Activated naive CD4-positive, alpha-beta T cell treated with anti-CD3 and anti-CD28 coated beads for 36 hours (primary cell): ENCODE data around the gene IQCF6. TPM values are rescaled to one million over a fixed set of nuclear protein-coding genes. Genes with fewer than 3 reads are reported as not detected.
"Not testable (repeated sequence)": the region's sequence is repeated elsewhere in the genome, so short reads cannot be mapped to it uniquely, and the experiment has no call there.

Experiments
- CTCF ChIA-PET: fragments of 350-600 bp; sonication (Branson Sonifier 250); formaldehyde crosslinking; loops from one replicate; lab custom pipeline; 2021; ENCODE audit warnings: antibody characterized with exemption; lab: Charles Lee
- DNase-seq: peaks from one replicate; pipeline ENCODE4 v3.0.0-alpha.2; 2020
- H3K27ac Mint-ChIP-seq: one replicate; pipeline ENCODE4 v1.8.0; 2021; ENCODE audit warnings: mild to moderate bottlenecking, mixed read lengths
- H3K27me3 Mint-ChIP-seq: one replicate; pipeline ENCODE4 v1.8.0; 2021; ENCODE audit warnings: low read depth, mixed read lengths
- H3K36me3 Mint-ChIP-seq: one replicate; pipeline ENCODE4 v1.8.0; 2021; ENCODE audit warnings: low read depth, mixed read lengths
- H3K4me1 Mint-ChIP-seq: one replicate; pipeline ENCODE4 v1.8.0; 2021; ENCODE audit warnings: low read depth, mixed read lengths
- H3K4me3 Mint-ChIP-seq: one replicate; pipeline ENCODE4 v1.8.0; 2021; ENCODE audit warnings: mild to moderate bottlenecking, moderate library complexity, mixed read lengths
- H3K9me3 Mint-ChIP-seq: one replicate; pipeline ENCODE4 v1.8.0; 2021; ENCODE audit warnings: mixed read lengths
- intact Hi-C: fragments of 100-400 bp; cut with micrococcal nuclease; formaldehyde crosslinking; loops from one replicate; pipeline ENCODE4 v1.15.1; 2023
- total RNA-seq, 2 experiments: library from RNA; stranded (reverse); gene quantifications; one replicate each; pipeline ENCODE4 v1.2.3, GENCODE V29; 2021

IQCF6 gene
- total RNA-seq, 2 experiments from 2014 or later, result not detected

- DNase-seq, H3K27ac Mint-ChIP-seq, intact Hi-C loops, H3K4me3 Mint-ChIP-seq, H3K9me3 Mint-ChIP-seq, H3K27me3 Mint-ChIP-seq, H3K36me3 Mint-ChIP-seq, H3K4me1 Mint-ChIP-seq: not testable (repeated sequence)
- CTCF ChIA-PET, result interaction anchor here (0.8 kb wide), 1 partner anchor 72 kb away, joined by 4 read pairs; no protein-coding TSS in a partner anchor
Measured at GRCh38 chr3:51753763-51754750, 25.0 kb downstream of the IQCF6 start.

DNA sequence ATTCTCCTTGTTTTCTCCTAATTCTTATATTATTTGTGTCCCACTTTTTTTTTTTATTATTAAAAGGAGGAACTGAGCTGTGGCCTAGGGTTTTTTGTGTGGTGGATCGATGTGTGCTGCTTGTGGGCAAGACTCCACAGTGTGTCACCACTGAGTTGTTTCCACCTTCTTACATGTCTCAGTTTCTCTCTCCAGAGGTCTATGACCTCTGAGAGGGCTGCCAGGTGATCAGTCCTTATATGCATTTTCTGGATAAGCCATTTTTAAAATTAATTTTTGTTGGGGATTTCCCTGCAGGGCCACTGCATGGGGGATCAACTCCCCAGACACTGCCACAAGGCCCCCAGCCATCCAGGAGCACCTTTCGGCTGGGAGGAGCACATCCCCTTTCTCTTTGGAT is 27.8 kb downstream of the IQCF6 start:
- DNase-seq, result no peak
- Mint-ChIP-seq H3K27me3 (no peaks in the 10 kb centered on the region), H3K4me3 (no peak overlapping the region), H3K4me1 (peaks cover 17% of the 10 kb centered on the region), H3K36me3 (no peaks in the 10 kb centered on the region), H3K27ac (no peak overlapping the region), H3K9me3 (peaks cover 3% of the 10 kb centered on the region)
- intact Hi-C loops, result no loop called here
- CTCF ChIA-PET, result no interaction called here

GRCh38 chr3:51750878-51751277 is 28.2 kb downstream of the IQCF6 start:
- Mint-ChIP-seq H3K4me3 (no peak overlapping the region), H3K36me3 (no peaks in the 10 kb centered on the region), H3K9me3 (peaks cover 3% of the 10 kb centered on the region), H3K4me1 (peaks cover 17% of the 10 kb centered on the region), H3K27me3 (no peaks in the 10 kb centered on the region), H3K27ac (no peak overlapping the region)
- intact Hi-C loops, result no loop called here
- CTCF ChIA-PET, result interaction anchor here (1.0 to 1.8 kb wide), 2 partner anchors 16 to 192 kb away, joined by 3 to 6 read pairs; no protein-coding TSS in a partner anchor
- DNase-seq, result no peak

GRCh38 chr3:51748327-51748726 is 30.7 kb downstream of the IQCF6 start:
- DNase-seq, result no peak
- H3K27ac Mint-ChIP-seq, result no peak overlapping the region
- H3K4me1 Mint-ChIP-seq, result peaks cover 17% of the 10 kb centered on the region
- CTCF ChIA-PET, result interaction anchor here (0.6 to 1.0 kb wide), 4 partner anchors 29 to 84 kb away, joined by 3 to 4 read pairs (median 3); no protein-coding TSS in a partner anchor
- intact Hi-C loops, result no loop called here
- H3K4me3 Mint-ChIP-seq, result no peak overlapping the region
- H3K36me3 Mint-ChIP-seq, result no peaks in the 10 kb centered on the region
- peaks cover 3% of the 10 kb centered on the region for H3K9me3 Mint-ChIP-seq
- no peaks in the 10 kb centered on the region for H3K27me3 Mint-ChIP-seq

DNA sequence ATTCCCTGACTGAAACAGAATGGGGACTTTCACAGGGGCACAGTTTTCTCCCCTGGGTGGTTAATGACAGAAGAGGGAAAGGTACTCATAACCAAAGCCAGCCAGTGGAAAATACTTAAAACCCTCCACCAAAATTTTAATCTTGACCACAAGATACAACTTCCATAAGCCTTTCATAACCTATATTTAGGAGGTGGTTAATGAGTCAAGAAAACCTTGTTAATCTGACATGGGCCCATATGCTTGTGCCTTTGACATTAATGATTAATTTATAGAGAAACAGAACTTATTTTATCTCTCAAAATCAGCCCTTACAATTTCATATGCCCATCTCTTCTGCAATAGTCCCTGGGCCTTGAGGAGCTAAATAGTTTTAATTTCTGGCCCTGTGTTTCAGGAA is 31.2 kb downstream of the IQCF6 start:
- CTCF ChIA-PET, result interaction anchor here (1.0 kb wide), 1 partner anchor 66 kb away, joined by 4 read pairs; no protein-coding TSS in a partner anchor
- intact Hi-C loops, result no loop called here

GRCh38 chr3:51742978-51743377 is 36.1 kb downstream of the IQCF6 start:
- H3K27me3 Mint-ChIP-seq, H3K9me3 Mint-ChIP-seq, DNase-seq, H3K36me3 Mint-ChIP-seq, H3K4me3 Mint-ChIP-seq, H3K4me1 Mint-ChIP-seq, H3K27ac Mint-ChIP-seq, intact Hi-C loops, CTCF ChIA-PET: not testable (repeated sequence)

More for the DNA sequence above, 31.2 kb downstream of the IQCF6 start:
- H3K9me3 Mint-ChIP-seq, result peaks cover 3% of the 10 kb centered on the region
- peaks cover 17% of the 10 kb centered on the region for H3K4me1 Mint-ChIP-seq
- H3K36me3 Mint-ChIP-seq, result no peaks in the 10 kb centered on the region
- H3K27me3 Mint-ChIP-seq, result no peaks in the 10 kb centered on the region
- no peak overlapping the region for H3K27ac Mint-ChIP-seq
- H3K4me3 Mint-ChIP-seq, result no peak overlapping the region
- no peak for DNase-seq

DNA sequence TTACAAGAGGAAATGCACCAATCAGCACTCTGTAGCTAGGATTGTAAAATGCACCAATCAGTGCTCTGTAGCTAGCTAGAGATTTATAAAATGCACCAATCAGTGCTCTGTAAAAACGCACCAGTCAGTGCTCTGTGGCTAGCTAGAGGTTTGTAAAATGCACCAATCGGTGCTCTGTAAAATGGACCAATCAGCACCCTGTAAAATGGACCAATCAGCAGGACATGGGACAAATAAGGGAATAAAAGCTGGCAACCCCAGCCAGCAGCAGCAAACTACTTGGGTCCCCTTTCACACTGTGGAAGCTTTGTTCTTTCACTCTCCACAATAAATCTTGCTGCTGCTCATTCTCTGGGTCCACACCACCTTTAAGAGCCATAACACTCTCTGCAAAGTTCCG is 36.7 kb downstream of the IQCF6 start:
- peak overlapping the region; percentile 13 for H3K4me3 Mint-ChIP-seq
- H3K27ac Mint-ChIP-seq, H3K4me1 Mint-ChIP-seq, H3K27me3 Mint-ChIP-seq, H3K36me3 Mint-ChIP-seq, intact Hi-C loops, DNase-seq, CTCF ChIA-PET, H3K9me3 Mint-ChIP-seq: not testable (repeated sequence)

DNA sequence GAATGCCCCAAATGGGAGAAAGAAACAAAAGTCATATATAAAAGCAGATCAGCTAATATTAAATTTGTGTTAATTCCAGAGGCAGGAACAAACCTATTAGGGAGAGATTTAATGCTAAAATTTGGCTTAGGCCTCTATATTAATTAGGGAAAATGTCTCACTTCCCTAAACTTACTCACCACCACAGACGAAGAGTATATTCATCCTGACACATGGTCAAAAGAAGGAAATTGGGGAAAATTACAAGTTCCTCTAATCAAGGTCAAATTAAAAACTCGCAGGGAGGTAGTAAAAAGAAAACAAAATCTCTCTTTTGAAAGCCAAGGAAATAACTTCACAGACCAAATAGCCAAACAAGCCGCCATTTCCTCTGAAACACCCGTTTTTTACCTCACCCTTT is 39.9 kb downstream of the IQCF6 start:
- CTCF ChIA-PET, result no interaction called here
- intact Hi-C loops, result no loop called here

DNA sequence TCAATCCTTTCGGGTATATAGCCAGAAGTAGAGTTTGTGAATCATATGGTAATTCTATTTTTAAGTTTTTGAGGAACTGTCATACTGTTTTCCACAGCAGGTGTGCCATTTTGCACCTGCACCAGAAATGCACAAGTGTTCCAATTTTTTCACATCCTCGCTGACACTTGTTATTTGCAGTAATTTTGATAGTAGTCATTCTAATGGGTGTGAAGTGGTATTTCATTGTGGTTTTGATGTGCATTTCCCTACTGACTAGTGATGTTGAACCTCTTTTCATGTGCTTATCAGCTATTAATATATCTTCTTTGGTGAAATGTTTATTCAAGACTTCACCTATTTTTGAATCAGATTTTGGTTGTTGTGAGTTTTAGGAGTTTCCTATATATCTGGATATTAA is 43.1 kb downstream of the IQCF6 start:
- Mint-ChIP-seq H3K9me3 (peaks cover 5% of the 10 kb centered on the region), H3K36me3 (peaks cover 1% of the 10 kb centered on the region), H3K27me3 (peaks cover 3% of the 10 kb centered on the region), H3K27ac (no peak overlapping the region), H3K4me3 (no peak overlapping the region), H3K4me1 (peaks cover 24% of the 10 kb centered on the region)
- DNase-seq, result no peak
- CTCF ChIA-PET, result no interaction called here
- intact Hi-C loops, result no loop called here

More for the DNA sequence above, 39.9 kb downstream of the IQCF6 start:
- no peak for DNase-seq
- peaks cover 3% of the 10 kb centered on the region for H3K27me3 Mint-ChIP-seq
- no peak overlapping the region for H3K4me3 Mint-ChIP-seq
- H3K4me1 Mint-ChIP-seq, result peaks cover 20% of the 10 kb centered on the region
- peaks cover under 1% of the 10 kb centered on the region for H3K9me3 Mint-ChIP-seq
- no peak overlapping the region for H3K27ac Mint-ChIP-seq
- no peaks in the 10 kb centered on the region for H3K36me3 Mint-ChIP-seq

DNA sequence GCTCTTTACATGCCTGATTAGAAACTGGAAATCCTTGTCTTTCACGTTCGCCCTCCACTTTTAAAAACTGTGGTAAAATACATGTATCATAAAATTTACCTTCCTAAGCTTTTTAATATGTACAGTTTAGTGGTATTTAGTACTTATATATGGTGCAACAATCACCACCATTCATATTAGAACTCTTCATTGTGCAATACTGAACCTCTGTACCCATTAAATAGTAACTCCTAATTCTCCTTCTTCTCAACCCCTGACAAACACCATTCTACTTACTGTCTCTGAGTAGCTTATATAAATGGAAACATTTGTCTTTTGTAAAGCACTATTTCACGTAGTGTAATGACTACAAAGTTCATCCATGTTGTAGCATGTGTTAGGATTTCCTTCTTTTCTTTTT is 44.0 kb downstream of the IQCF6 start:
- Mint-ChIP-seq H3K36me3 (peaks cover 1% of the 10 kb centered on the region), H3K4me3 (no peak overlapping the region), H3K9me3 (peaks cover 5% of the 10 kb centered on the region), H3K27me3 (peaks cover 3% of the 10 kb centered on the region), H3K4me1 (peaks cover 27% of the 10 kb centered on the region), H3K27ac (no peak overlapping the region)
- no peak for DNase-seq
- CTCF ChIA-PET, result interaction anchor here (0.8 to 2.5 kb wide), 4 partner anchors 11 to 64 kb away, joined by 3 to 18 read pairs (median 6); no protein-coding TSS in a partner anchor
- intact Hi-C loops, result no loop called here

- H3K36me3 Mint-ChIP-seq, result peaks cover 1% of the 10 kb centered on the region
- CTCF ChIA-PET, result interaction anchor here (0.8 to 2.5 kb wide), 4 partner anchors 11 to 64 kb away, joined by 3 to 18 read pairs (median 6); no protein-coding TSS in a partner anchor
- peaks cover 31% of the 10 kb centered on the region for H3K4me1 Mint-ChIP-seq
- H3K27ac Mint-ChIP-seq, result peak overlapping the region; percentile 78
- H3K27me3 Mint-ChIP-seq, result peaks cover 3% of the 10 kb centered on the region
- H3K4me3 Mint-ChIP-seq, result peak overlapping the region; percentile 36
- peaks cover 5% of the 10 kb centered on the region for H3K9me3 Mint-ChIP-seq
- DNase-seq, result peak; percentile 52
- intact Hi-C loops, result no loop called here
Measured at GRCh38 chr3:51734572-51734907, 44.5 kb downstream of the IQCF6 start.

DNA sequence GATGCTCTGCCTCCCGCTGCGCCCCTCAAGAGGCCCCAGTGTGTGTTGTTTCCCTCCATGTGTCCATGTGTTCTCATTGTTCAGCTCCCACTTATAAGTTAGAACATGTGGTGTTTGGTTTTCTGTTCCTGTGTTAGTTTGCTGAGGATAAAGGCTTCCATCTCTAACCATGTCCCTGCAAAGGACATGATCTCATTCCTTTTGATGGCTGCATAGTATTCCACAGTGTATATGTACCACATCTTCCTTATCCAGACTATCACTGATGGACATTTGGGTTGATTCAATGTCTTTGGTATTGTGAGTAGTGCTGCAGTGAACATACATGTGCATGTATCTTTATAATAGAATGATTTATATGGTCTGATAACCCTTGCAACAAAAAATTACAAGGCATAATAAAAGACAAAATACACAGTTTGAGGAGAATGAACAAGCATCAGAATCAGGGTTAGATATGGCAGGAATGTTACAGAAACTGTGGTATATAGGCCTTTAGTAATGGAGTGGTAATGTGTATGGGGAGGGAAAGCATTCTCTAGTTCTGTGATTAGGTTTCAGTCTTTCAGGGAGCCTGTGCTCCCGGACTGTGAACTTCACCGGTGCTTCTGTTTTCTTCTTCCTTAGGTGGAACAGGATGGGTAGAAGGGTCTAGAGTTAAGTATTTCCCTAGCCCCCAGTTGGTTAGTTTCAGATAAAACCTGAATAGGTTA is 45.0 kb downstream of the IQCF6 start:
- peaks cover 1% of the 10 kb centered on the region for H3K36me3 Mint-ChIP-seq
- CTCF ChIA-PET, result interaction anchor here (0.8 to 2.5 kb wide), 4 partner anchors 12 to 65 kb away, joined by 3 to 18 read pairs (median 6); no protein-coding TSS in a partner anchor
- no peaks in the 10 kb centered on the region for H3K27me3 Mint-ChIP-seq
- H3K4me3 Mint-ChIP-seq, result peak overlapping the region; percentile 36
- intact Hi-C loops, result no loop called here
- H3K27ac Mint-ChIP-seq, result peak overlapping the region; percentile 78
- DNase-seq, result no peak
- peaks cover 5% of the 10 kb centered on the region for H3K9me3 Mint-ChIP-seq
- peaks cover 34% of the 10 kb centered on the region for H3K4me1 Mint-ChIP-seq
